Fibroblast of gingiva (primary cell): Measurements from ENCODE around the gene TNRC18.
"Not testable (repeated sequence)": the region's sequence is repeated elsewhere in the genome, so short reads cannot be mapped to it uniquely, and the experiment has no call there.

Experiments used
- DNase-seq: peaks from one replicate; pipeline ENCODE4 v3.0.0-alpha.2; 2011; ENCODE audit warnings: low read depth

Gene TNRC18, protein sequence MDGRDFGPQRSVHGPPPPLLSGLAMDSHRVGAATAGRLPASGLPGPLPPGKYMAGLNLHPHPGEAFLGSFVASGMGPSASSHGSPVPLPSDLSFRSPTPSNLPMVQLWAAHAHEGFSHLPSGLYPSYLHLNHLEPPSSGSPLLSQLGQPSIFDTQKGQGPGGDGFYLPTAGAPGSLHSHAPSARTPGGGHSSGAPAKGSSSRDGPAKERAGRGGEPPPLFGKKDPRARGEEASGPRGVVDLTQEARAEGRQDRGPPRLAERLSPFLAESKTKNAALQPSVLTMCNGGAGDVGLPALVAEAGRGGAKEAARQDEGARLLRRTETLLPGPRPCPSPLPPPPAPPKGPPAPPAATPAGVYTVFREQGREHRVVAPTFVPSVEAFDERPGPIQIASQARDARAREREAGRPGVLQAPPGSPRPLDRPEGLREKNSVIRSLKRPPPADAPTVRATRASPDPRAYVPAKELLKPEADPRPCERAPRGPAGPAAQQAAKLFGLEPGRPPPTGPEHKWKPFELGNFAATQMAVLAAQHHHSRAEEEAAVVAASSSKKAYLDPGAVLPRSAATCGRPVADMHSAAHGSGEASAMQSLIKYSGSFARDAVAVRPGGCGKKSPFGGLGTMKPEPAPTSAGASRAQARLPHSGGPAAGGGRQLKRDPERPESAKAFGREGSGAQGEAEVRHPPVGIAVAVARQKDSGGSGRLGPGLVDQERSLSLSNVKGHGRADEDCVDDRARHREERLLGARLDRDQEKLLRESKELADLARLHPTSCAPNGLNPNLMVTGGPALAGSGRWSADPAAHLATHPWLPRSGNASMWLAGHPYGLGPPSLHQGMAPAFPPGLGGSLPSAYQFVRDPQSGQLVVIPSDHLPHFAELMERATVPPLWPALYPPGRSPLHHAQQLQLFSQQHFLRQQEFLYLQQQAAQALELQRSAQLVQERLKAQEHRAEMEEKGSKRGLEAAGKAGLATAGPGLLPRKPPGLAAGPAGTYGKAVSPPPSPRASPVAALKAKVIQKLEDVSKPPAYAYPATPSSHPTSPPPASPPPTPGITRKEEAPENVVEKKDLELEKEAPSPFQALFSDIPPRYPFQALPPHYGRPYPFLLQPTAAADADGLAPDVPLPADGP (N-terminal part only)

DNA sequence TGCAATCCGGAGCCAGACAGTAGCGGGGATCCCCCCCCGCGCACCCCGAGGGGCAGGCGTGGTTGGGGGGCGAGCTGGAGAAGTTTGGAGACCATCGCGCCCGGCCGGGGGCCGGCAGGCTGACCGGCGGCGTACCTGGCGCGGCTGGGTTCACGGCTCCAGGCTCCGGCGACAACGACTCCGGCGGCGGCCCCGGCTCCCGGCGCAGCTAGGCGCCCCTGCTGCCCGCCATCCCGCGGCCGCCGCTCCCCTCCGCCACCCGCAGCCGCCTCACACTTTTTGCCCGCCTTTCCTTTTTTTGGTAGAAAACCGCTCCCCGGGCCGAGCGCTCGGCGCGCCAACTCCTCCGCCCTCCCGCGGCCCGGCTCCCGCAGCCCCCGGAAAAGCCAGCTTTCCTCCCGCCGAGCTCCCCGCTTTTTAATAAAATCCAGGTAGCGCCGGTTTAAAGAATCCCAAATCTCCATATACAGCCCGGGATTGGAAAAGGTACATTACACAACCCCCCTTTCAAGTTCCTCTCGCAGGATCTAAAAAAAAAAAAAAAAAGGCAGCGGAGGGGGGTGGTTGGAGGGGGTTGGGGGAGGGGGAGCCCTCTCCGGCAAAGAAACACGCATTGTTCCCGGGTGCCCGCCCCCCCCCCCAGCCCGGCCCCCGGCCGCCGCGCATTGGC lies at the start of gene TNRC18:
Gene TNRC18 (minus strand): TSS at position 529 of the 670 bp plus-strand sequence. CDS start 2,588 bp downstream, outside the sequence.
- no peak for DNase-seq

DNA sequence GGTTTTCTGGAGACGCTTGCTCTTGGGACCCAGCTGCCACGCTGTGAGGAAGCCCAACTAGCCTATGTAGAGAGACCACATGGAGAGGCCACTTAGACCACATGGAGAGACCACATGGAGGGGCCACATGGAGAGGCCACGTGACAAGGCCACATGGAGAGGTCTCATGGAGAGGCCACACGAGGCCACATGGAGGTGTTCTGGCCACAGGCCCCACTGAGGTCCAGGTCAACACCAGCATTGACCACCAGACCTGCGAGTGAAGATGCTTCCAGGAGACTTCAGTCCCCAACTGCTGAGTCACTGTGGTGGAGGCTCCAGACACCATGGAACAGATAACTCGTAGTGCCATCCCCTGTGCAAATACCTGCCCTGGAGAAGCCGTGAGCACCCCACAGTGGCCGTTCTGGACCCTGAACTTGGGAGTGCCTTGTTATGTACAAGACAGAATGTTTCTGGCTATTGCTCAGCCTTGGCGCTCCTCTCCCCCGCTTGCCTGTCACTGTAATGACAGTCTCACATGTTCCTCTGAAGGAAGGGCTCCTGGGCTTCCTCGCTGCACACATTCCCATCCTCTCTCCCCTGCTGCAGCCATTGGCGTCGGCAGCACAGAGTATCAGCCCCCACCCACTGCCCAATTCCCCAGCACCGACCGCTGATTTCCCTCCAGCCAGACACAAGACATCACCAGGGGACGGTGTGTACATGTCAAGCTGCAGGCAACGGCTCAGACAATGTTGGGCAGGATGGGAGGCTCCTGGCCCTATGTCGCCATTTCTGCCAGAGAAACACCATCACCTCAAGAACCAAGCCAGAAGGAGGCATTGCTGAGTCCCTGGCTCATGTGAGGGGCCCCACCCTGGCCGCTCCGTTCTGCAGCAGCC lies 49.0 kb upstream of the TNRC18 start:
- DNase-seq: no peak

DNA sequence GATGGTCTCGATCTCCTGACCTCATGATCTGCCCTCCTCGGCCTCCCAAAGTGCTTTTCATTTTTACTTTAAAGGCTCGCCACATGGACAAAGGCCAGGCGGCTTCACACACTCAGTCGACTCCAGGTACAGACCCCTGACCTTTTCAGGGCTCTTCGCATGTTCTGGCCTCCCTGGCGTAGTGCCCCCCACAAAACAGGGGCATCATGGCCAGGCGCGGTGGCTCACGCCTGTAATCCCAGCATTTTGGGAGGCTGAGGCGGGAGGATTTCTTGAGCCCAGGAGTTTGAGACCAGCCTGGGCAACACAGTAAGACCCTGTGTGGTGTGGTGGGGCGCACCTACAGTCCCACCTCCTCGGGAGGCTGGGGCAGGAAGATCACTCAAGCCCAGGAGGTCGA lies 48.0 kb upstream of the TNRC18 start:
- DNase-seq: not testable (repeated sequence)

DNA sequence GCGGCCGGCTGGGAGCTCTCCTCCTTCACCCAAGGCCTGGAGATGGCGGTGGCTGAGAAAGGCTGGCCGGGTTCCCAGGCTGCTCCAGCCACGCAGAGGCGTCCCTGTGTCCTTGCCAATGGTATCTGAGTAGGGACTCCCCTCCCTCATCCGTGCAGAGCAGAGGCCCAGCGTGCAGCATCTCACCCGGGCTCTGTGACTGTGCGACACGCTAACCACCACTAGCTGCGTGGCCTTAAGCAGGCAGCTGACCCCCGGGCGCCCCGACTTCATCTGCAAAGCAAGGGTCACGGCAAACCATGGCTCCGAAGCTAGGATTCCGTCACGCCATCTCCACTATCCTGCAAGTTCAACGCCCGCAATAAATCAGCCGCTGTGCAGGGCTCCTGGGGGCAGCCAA lies 47.2 kb upstream of the TNRC18 start:
- no peak for DNase-seq

GRCh38 chr7:5470167-5470532 lies 46.5 kb upstream of the TNRC18 start:
- no peak for DNase-seq

DNA sequence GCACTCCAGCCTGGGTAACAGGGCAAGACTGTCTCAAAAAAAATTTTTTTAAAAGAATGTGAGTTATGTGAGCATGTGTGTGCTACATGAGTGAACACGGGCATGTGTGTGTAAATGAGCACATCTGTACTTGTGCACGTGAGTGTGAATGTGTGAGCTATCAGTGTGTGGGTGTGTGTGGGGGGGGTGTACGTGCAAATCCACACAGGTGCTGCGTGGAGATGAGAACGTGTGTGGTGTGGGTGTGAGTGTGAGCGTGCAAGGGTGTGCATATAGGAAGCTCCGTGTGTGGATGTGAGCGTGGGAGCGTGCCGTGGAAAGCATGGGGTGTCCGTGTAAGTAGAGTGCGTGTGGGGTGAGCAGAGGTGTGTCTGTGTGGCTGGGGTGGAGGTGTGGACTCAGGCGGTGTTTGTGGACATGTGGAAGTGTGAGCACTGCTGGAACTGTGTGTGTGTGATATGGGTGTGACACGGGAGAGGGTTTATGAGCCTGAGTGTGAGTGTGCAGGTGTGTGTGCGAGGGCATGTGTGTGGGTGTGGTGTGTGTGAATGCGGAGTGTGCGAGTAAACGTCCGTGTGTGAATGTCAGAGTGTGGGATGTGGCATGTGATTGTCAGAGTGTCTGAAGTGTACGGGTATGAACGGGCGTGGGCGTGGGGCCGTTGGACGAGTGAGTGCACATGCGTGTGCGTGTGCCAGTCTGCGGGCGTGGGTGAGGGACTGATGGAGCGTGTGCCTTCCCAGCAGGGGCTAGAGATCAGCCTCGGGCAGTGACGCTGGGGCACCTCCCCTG lies 45.9 kb upstream of the TNRC18 start:
- DNase-seq: no peak

DNA sequence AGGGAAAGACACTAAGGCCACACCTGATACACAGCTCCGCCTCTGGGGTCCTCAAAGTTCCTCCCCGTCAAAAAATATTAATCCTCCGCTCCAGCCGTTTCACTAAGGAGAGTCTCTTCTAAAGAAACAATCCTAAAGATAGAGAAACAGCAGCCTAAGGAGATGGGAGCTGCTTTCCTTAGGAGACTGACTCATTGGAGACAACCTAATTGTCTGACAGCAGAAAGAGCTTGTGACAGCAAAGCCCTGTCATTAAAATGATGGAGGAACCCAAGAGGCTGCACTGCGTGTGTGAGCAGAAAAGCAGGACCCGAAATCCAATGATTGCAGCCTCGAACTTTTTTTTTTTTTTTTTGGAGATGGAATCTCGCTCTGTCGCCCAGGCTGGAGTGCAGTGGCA lies 44.0 kb upstream of the TNRC18 start:
- DNase-seq: no peak

- DNase-seq: no peak
Measured at GRCh38 chr7:5466551-5466950, 42.9 kb upstream of the TNRC18 start.

DNA sequence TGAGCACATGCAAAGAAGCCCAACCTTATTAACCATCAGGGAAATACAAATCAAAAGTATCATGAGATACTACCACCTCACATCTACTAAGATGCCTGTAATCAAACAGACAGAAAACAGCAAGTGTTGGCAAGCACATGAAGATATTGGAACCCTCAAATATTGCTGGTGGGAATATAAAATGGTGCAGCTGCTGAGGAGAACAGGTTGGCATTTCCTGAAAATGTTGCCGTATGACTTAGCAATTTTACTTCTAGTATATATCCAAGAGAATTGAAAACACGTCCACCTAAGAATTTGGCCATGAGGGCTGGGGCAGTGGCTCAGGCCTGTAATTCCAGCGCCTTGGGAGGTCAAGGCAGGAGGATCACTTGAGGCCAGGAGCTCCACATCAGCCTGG lies 39.4 kb upstream of the TNRC18 start:
- no peak for DNase-seq

- DNase-seq: no peak
Measured at GRCh38 chr7:5462216-5462615, 38.6 kb upstream of the TNRC18 start.

GRCh38 chr7:5458921-5459480 lies 35.4 kb upstream of the TNRC18 start:
- no peak for DNase-seq

DNA sequence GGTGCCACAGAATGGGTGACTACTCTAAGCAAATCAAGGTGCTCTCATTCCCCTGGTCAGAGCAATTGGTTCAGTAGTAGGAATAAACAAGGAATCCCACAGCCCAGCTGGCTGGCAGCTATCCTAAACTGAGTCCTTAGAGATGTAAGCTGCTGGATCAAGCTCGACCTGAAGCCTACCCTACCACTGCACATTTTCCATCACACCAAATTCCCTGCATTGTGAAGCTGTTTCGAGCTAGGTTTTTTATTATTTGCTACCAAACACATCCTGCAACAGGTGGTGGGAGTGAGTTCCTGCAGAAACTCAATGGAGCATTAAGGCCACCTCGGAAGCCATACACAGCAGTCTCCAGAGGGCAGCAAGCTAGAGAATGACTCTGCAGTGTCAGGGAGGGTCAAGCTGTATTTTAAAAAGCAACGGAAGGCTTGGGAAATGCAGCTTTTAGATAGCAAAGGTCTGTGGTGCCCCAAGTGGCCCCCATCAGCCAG lies 33.7 kb upstream of the TNRC18 start:
- DNase-seq: no peak

DNA sequence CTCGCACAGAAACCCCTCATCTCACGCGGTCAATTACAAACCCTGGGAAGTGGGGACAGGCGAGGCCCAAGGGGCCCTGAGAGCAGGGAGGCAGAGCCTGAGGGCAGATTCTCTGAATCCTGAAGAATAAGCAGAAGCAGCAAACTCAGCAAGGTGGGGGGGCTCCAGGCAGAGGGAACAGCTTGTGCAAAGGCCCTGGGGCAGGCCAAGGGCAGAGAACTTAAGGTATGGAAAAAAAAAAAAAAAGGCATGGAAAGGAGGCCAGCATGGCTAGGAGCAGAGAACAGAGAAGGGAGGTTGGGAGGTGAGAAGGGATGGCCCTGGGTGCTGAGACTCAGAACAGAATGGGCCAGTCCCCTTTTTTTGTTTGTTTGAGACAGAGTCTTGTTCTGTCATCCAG lies 32.8 kb upstream of the TNRC18 start:
- DNase-seq: no peak

- DNase-seq: no peak
Measured at GRCh38 chr7:5455581-5456219, 32.1 kb upstream of the TNRC18 start.

DNA sequence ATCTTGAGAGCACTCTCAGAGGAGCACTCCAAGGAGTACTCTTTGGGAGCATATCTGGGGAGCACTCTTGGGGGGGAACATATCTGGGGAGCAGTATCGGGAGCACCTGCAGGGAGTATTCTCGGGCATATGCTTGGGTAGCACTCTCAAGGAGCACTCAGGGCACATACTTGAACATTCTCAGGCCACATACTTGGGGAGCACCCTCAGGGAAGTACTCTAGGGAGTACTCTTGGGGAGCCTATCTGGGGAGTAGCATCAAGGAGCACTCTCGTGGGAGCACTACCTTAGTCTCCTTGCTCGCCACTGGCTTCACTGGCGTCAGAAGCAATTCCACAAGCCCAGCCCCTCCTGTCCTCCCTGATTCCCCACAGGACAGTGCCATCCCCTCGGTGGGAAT lies 31.5 kb upstream of the TNRC18 start:
- no peak for DNase-seq

DNA sequence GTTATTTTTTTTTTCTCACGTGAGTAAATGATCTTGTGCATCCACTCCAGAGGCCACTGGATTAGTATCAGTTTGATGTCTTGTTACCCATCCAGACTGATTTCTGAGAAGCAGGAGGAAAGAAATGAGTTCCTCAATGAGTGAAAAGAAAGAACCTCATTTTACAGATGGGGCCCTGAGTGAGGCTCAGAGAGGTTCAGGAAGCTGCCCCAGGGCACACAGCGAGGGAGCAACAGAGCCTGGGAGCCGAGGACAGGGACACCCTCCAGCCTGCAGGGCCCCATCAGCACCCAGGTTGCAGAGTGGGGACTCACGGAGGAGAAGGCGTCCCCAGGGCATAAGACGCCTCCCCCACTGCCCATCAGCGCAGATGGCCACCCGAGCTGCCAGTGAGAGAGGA lies 30.9 kb upstream of the TNRC18 start:
- DNase-seq: no peak

DNA sequence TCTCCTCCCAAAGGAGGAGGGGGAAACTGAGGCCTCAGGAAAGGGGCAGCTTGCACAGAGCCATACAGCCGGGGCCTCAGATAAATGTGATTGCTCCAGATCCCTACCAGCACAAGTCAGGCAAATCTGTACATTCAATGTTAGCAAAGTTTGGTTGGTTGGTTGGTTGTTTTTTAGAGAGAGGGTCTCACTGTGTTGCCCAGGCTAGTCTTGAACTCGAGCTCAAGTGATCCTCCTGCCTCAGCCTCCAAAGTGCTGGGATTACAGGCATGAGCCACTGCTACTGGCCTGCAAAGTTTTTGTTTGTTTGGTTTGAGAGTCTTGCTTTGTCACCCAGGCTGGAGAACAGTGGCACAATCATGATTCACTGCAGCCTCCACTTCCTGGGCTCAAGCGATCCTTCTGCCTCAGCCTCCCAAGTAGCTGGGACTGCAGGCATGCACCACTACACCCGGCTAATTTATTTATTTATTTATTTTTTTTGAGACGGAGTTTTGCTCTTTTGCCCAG lies 30.0 kb upstream of the TNRC18 start:
- DNase-seq: no peak

DNA sequence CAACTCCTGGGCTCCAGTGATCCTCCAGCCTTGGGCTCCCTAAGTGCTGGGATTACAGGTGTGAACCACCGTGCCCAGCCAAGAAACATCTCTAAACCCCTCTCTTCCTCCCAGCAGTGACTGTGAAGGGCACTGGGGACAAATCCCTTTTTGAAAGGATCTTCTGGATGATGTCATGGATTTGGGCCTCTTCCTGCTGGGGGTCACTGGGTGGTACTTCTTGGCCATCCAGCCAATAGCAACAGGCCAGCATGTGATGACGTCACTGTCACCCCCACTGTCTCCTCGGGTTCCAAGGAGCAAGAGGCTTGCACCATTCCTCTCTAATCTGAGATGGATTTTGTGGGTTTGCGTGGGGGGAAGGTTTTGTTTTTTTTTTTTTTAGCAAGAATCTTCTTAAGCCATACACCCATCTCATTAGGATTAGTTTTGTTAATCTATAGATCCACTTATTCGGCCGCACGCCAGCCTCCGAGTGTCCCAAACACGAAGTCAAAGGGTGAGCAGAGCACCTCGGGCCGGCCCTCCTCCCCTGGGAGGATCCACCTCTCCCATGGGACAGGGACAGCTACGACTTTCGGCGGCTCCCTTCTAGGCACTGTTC lies 29.4 kb upstream of the TNRC18 start:
- peak; percentile 71 for DNase-seq

GRCh38 chr7:5452470-5452899 lies 28.9 kb upstream of the TNRC18 start:
- DNase-seq: peak; percentile 53
